Tibial artery (tissue), 4 donors: ENCODE measurements around the gene TSSC4.
A peak's percentile ranks its signal among the peaks of the same experiment; 100 is the strongest.

Source experiments
- DNase-seq, 2 donors: peaks; one replicate each; pipeline ENCODE4 v3.0.0-alpha.2; 2019
- H3K27ac ChIP-seq, 2 donors: fragments of 200-600 bp; sonication (generic) in 1 of 2; 1 replicate in 1 of 2; 2 replicates in 1 of 2; pipeline ENCODE4 v1.5.1; 2018 to 2019; ENCODE audit warnings: mild to moderate bottlenecking in 1 of 2
- H3K27me3 ChIP-seq, 2 donors: fragments of 200-600 bp; sonication (generic) in 1 of 2; one replicate each; pipeline versions ENCODE4 v1.5.1 to v1.6.0; 2016 to 2019
- H3K36me3 ChIP-seq, 3 donors: fragments of 200-600 bp; sonication (generic) in 2 of 3; one replicate each; pipeline ENCODE4 v1.5.1; 2016 to 2019; ENCODE audit warnings: mild to moderate bottlenecking in 2 of 3
- H3K4me1 ChIP-seq, 4 donors: fragments of 200-600 bp; sonication (generic) in 2 of 4; 1 replicate in 3 of 4; 2 replicates in 1 of 4; pipeline ENCODE4 v1.5.1; 2016 to 2019
- H3K4me3 ChIP-seq, 2 donors: fragments of 200-600 bp; sonication (generic) in 1 of 2; 1 replicate in 1 of 2; 2 replicates in 1 of 2; pipeline ENCODE4 v1.5.1; 2018 to 2019; ENCODE audit warnings: mild to moderate bottlenecking in 2 of 2
- H3K9me3 ChIP-seq, 3 donors: fragments of 200-600 bp; sonication (generic) in 1 of 3; one replicate each; pipeline ENCODE4 v1.5.1; 2016 to 2019
- CTCF ChIP-seq, 2 experiments: fragments of 200-600 bp in 1 of 2; fragments of 450-650 bp in 1 of 2; IDR thresholded peaks; one replicate each; pipeline ENCODE4 v1.5.1; 2017 to 2019; ENCODE audit warnings: antibody characterized with exemption in 2 of 2, mild to moderate bottlenecking in 1 of 2, moderate library complexity in 1 of 2
- intact Hi-C: fragments of 100-400 bp; cut with DNase I; formaldehyde crosslinking; loops from one replicate; pipeline ENCODE4 v1.15.0; 2023; ENCODE audit warnings: low total_unique reads

Gene TSSC4

GRCh38 chr11:2397005-2397404 lies 3.5 kb upstream of the TSSC4 start:
- Histone ChIP-seq H3K4me1 (peaks cover 0 to 31% (median 23%) of the 10 kb centered on the region in 4 donors), H3K36me3 (peaks cover 25 to 65% (median 54%) of the 10 kb centered on the region in 3 donors), H3K27ac (no peak overlapping the region), H3K27me3 (no peaks in the 10 kb centered on the region), H3K9me3 (no peaks in the 10 kb centered on the region), H3K4me3 (no peak overlapping the region)
- intact Hi-C loops, result no loop called here
- TF ChIP-seq CTCF (IDR thresholded peaks at IDR 0.05), result no peak
- DNase-seq, result no peak

GRCh38 chr11:2398664-2399355 lies 1.7 kb upstream of the TSSC4 start:
- TF ChIP-seq CTCF (IDR thresholded peaks at IDR 0.05), result no peak
- peaks cover 38 to 65% (median 54%) of the 10 kb centered on the region in 3 donors for H3K36me3 ChIP-seq
- peak overlapping the region; percentile 95 to 99 for H3K27ac ChIP-seq
- peaks cover 0 to 31% (median 26%) of the 10 kb centered on the region in 4 donors for H3K4me1 ChIP-seq
- intact Hi-C loops, result no loop called here
- no peaks in the 10 kb centered on the region for H3K9me3 ChIP-seq
- H3K27me3 ChIP-seq, result no peaks in the 10 kb centered on the region
- peak overlapping the region; percentile 64 to 80 for H3K4me3 ChIP-seq
- DNase-seq, result no peak

GRCh38 chr11:2399488-2400068 lies 972 bp upstream of the TSSC4 start:
- Histone ChIP-seq H3K9me3 (no peaks in the 10 kb centered on the region), H3K27me3 (no peaks in the 10 kb centered on the region), H3K4me1 (peaks cover 0 to 31% (median 26%) of the 10 kb centered on the region in 4 donors), H3K36me3 (peaks cover 38 to 65% (median 49%) of the 10 kb centered on the region in 3 donors), H3K27ac (peak overlapping the region; percentile 95 to 99), H3K4me3 (peak overlapping the region; percentile 64 to 80)
- intact Hi-C loops, result loop anchor here (10.0 kb wide), 1 partner anchor 505 kb away; a partner anchor contains a TSS
- no peak for TF ChIP-seq CTCF (IDR thresholded peaks at IDR 0.05)
- no peak for DNase-seq

- Histone ChIP-seq H3K4me3 (peak overlapping the region; percentile 80 to 95), H3K27ac (peak overlapping the region; percentile 78 to 93), H3K4me1 (peaks cover 0 to 31% (median 26%) of the 10 kb centered on the region in 4 donors), H3K27me3 (no peaks in the 10 kb centered on the region), H3K9me3 (no peaks in the 10 kb centered on the region), H3K36me3 (peaks cover 27 to 56% (median 37%) of the 10 kb centered on the region in 3 donors)
- intact Hi-C loops, result loop anchor here (10.0 kb wide), 1 partner anchor 504 kb away; a partner anchor contains a TSS
- DNase-seq, result no peak
- TF ChIP-seq CTCF (IDR thresholded peaks at IDR 0.05), result no peak
These were observed 349 bp downstream of the TSSC4 start for GRCh38 chr11:2400762-2401435.

- TF ChIP-seq CTCF (IDR thresholded peaks at IDR 0.05), result no peak
- peak overlapping the region; percentile 80 to 95 for H3K4me3 ChIP-seq
- DNase-seq, result no peak
- peaks cover 0 to 31% (median 26%) of the 10 kb centered on the region in 4 donors for H3K4me1 ChIP-seq
- no peaks in the 10 kb centered on the region for H3K9me3 ChIP-seq
- H3K27ac ChIP-seq, result peak overlapping the region; percentile 78 to 93
- H3K27me3 ChIP-seq, result no peaks in the 10 kb centered on the region
- H3K36me3 ChIP-seq, result peaks cover 21 to 50% (median 31%) of the 10 kb centered on the region in 3 donors
- intact Hi-C loops, result loop anchor here (10.0 kb wide), 1 partner anchor 503 kb away; a partner anchor contains a TSS
These were observed 960 bp downstream of the TSSC4 start for GRCh38 chr11:2401436-2401984.
